BE2C (cell line): ENCODE measurements around the gene MTFR1L.

Experiments used
- DNase-seq: peaks from one replicate; pipeline ENCODE4 v3.0.0-alpha.2; 2020
- H3K27me3 ChIP-seq: fragments of 250-450 bp; sonication (Bioruptor Pico); 2 replicates; pipeline ENCODE4 v1.5.1; 2020; ENCODE audit warnings: mild to moderate bottlenecking
- H3K36me3 ChIP-seq: fragments of 250-450 bp; sonication (Bioruptor Pico); 2 replicates; pipeline ENCODE4 v1.5.1; 2020; ENCODE audit warnings: mild to moderate bottlenecking
- H3K4me1 ChIP-seq: fragments of 250-450 bp; sonication (Bioruptor Pico); 2 replicates; pipeline ENCODE4 v1.5.1; 2020
- H3K4me3 ChIP-seq: 2 replicates; pipeline ENCODE4 v1.5.1; 2011; ENCODE audit warnings: low read depth, low read length
- H3K9me3 ChIP-seq: fragments of 250-450 bp; sonication (Bioruptor Pico); 2 replicates; pipeline ENCODE4 v1.5.1; 2020
- TF ChIP-seq, protein P1 (sequence below): IDR thresholded peaks from 2 replicates; pipeline ENCODE4 v1.5.1; 2012; ENCODE audit warnings: mild to moderate bottlenecking, low read depth, low read length

MTFR1L gene

DNA sequence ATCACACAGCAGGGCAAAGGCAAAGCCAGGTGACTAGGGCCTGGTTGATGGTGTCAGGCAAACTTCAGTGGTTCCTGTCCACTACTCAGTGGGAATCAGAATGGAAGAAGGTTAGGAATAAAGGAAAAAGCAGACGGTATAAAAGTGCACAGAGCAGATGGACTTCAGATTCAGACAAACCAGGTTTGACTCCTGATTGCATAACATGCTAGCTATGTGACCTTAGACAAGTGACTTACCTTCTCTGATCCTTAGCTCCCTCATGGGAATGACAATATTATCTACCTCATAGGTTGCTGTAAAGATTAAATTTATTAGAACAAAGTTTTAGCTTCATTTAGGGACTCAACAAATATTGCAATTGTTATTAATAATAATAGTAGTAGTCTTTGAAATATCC, 50.9 kb downstream of the MTFR1L start:
- TF ChIP-seq, protein P1, sequence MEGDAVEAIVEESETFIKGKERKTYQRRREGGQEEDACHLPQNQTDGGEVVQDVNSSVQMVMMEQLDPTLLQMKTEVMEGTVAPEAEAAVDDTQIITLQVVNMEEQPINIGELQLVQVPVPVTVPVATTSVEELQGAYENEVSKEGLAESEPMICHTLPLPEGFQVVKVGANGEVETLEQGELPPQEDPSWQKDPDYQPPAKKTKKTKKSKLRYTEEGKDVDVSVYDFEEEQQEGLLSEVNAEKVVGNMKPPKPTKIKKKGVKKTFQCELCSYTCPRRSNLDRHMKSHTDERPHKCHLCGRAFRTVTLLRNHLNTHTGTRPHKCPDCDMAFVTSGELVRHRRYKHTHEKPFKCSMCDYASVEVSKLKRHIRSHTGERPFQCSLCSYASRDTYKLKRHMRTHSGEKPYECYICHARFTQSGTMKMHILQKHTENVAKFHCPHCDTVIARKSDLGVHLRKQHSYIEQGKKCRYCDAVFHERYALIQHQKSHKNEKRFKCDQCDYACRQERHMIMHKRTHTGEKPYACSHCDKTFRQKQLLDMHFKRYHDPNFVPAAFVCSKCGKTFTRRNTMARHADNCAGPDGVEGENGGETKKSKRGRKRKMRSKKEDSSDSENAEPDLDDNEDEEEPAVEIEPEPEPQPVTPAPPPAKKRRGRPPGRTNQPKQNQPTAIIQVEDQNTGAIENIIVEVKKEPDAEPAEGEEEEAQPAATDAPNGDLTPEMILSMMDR = no peak

DNA sequence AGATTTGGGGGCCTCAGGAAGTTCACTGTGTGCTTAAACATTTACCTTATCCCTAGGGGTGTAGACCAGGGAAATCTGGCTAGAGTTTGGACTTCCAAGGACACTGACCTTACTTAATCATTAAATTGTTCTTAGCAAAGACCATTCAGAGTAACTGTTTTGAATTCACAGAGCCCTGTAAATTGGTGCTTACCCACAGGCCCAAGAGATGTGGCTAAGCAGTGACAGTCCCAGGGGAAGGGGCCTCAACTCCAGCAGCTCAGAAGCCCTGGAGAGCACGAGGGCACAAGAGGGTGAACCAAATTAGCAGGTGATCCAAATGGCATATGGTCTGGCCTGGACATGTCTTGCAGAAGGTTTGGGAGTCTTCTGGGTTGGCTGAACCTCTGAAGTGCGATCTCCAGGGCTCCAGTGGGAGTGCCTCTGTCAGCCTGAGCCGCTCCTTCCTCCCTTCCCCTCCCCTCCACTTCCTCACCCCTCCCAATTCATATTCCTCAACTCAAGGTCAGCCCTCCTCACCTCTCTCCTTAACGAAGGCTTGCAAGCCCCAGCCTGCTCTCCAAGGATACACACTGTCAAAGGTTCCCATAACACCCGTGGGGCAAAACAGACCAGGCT, 51.4 kb downstream of the MTFR1L start:
- no peaks in the 10 kb centered on the region for H3K4me1 ChIP-seq

More for the DNA sequence above, 50.9 kb downstream of the MTFR1L start:
- no peaks in the 10 kb centered on the region for H3K27me3 ChIP-seq
- DNase-seq = no peak
- no peaks in the 10 kb centered on the region for H3K4me1 ChIP-seq
- no peaks in the 10 kb centered on the region for H3K9me3 ChIP-seq
- H3K36me3 ChIP-seq = no peaks in the 10 kb centered on the region
- no peak overlapping the region for H3K4me3 ChIP-seq

DNA sequence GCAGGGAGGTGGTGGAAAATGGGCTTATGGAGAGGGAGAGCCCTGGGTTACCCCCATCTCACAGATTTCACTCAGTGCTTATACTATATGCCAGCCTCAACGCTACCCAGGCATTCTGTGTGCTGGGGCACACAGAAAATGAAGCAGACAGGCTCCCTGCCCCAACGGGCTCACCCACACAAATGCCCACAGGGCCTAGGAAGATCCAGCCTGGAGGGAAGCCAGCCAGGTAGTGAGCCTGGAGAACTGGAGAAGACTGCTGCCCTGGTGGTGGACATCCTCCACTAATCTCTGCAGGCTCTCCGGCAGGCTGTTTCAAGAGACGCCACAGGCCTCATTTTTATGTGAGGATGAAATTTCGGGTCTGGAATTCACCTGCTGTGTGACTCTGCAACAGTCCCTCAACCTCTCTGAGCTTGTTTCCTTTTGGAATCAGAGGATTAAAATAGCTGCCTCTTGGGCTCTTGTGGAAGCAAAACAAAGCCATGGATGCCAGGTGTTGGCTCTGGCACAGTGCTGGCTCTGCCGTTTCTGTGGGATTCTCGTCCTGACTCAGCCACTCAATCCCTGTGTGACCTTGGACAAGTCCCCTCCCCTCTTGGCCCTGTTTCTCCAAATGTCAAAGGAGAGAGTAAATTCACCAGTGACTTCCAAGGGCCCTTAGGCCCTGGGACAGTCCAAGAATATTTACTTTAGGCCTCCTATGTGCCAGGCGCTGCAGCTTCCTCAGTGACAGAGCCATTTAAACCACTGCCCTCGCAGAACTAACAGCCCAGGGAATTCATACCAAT, 52.1 kb downstream of the MTFR1L start:
- Histone ChIP-seq H3K4me3 (no peak overlapping the region), H3K36me3 (no peaks in the 10 kb centered on the region), H3K4me1 (no peaks in the 10 kb centered on the region), H3K27me3 (no peaks in the 10 kb centered on the region), H3K9me3 (no peaks in the 10 kb centered on the region)
- TF ChIP-seq, protein P1 = no peak
- DNase-seq = no peak

More for the DNA sequence above, 51.4 kb downstream of the MTFR1L start:
- no peaks in the 10 kb centered on the region for H3K9me3 ChIP-seq
- no peaks in the 10 kb centered on the region for H3K27me3 ChIP-seq
- no peak overlapping the region for H3K4me3 ChIP-seq
- no peak for DNase-seq
- TF ChIP-seq, protein P1 = no peak
- no peaks in the 10 kb centered on the region for H3K36me3 ChIP-seq

DNA sequence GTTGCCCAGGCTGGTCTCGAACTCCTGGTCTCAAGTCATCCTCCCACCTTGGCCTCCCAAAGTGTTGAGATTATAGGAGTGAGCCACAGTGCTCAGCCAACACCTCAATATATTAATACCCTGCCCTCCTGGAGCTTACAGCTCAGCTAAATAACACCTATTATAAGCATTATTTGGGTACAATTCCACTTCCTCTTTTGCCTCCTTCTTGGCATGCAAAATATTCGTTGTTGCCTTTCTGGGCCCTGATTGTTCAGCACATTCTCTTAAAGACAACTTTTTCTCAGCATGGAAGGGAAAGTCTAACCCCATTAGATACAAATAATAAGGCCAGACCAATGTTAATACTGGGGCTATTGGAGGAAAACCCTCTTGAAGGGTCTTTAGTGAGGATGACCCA, 53.0 kb downstream of the MTFR1L start:
- no peaks in the 10 kb centered on the region for H3K9me3 ChIP-seq
- H3K4me1 ChIP-seq = no peaks in the 10 kb centered on the region
- H3K4me3 ChIP-seq = no peak overlapping the region
- no peaks in the 10 kb centered on the region for H3K36me3 ChIP-seq
- DNase-seq = no peak
- TF ChIP-seq, protein P1 = no peak
- H3K27me3 ChIP-seq = no peaks in the 10 kb centered on the region

DNA sequence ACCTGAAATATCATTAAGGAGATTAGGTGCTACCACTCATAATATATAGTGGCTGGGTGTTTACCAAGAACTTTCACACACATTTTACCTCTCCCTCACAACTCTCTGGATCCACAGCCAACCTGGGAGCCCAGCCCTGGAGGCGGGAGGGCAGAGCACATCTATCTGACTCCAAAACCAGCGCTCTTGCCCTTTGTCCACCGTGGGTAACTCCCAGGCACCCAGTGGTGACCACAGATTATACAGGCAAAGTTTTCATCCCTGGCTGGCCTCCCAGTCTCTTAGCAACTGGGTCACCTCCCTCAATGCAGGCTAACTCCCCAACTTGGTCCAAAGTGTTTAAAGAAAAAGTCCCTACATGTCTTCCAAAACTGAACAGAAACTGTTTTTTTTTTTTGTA, 53.4 kb downstream of the MTFR1L start:
- DNase-seq = no peak
- Histone ChIP-seq H3K27me3 (no peaks in the 10 kb centered on the region), H3K9me3 (no peaks in the 10 kb centered on the region), H3K4me3 (no peak overlapping the region), H3K36me3 (no peaks in the 10 kb centered on the region), H3K4me1 (no peaks in the 10 kb centered on the region)
- TF ChIP-seq, protein P1 = no peak

DNA sequence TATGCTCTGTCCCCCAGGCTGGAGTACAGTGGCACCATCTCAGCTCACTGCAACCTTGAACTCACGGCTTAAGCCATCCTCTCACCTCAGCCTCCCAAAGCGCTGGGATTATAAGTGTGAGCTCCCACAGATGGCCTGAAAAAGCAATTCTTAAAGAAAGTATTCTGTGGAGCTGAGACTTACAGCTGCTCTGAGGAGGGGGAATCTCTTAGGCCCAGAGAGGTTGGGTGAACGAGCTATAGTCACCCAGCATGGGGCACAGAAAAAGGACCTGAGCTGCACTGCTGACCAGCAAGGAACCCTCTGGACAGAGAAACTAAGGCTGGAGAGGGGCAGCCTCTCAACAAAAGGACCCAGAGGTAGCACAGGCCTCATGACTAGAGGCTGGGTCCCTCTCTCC, 54.5 kb downstream of the MTFR1L start:
- Histone ChIP-seq H3K9me3 (no peaks in the 10 kb centered on the region), H3K27me3 (no peaks in the 10 kb centered on the region), H3K36me3 (no peaks in the 10 kb centered on the region), H3K4me3 (no peak overlapping the region), H3K4me1 (no peaks in the 10 kb centered on the region)
- TF ChIP-seq, protein P1 = no peak
- DNase-seq = no peak
